ENCODE results near the gene CFAP46.

Gene CFAP46

GRCh38 chr10:132922872-132923271, 19.5 kb downstream of the CFAP46 start:
- peaks cover 12% of the 10 kb centered on the region for H3K4me1 ChIP-seq
- H3K4me2 ChIP-seq: peak overlapping the region; percentile 37
- no peak overlapping the region for H3K9ac ChIP-seq
- H3K9me3 ChIP-seq: no peaks in the 10 kb centered on the region
- TF ChIP-seq Cebpa-rat (IDR thresholded peaks at IDR 0.05): no peak
- H3K4me3 ChIP-seq: no peak overlapping the region
- no peaks in the 10 kb centered on the region for H3K36me3 ChIP-seq
- no peak overlapping the region for H3K27ac ChIP-seq
- H4K20me1 ChIP-seq: peaks cover 6% of the 10 kb centered on the region; the same call in 1 of the 2 replicates
- peaks cover 10% of the 10 kb centered on the region; the same call in 1 of the 2 replicates for H3K27me3 ChIP-seq

DNA sequence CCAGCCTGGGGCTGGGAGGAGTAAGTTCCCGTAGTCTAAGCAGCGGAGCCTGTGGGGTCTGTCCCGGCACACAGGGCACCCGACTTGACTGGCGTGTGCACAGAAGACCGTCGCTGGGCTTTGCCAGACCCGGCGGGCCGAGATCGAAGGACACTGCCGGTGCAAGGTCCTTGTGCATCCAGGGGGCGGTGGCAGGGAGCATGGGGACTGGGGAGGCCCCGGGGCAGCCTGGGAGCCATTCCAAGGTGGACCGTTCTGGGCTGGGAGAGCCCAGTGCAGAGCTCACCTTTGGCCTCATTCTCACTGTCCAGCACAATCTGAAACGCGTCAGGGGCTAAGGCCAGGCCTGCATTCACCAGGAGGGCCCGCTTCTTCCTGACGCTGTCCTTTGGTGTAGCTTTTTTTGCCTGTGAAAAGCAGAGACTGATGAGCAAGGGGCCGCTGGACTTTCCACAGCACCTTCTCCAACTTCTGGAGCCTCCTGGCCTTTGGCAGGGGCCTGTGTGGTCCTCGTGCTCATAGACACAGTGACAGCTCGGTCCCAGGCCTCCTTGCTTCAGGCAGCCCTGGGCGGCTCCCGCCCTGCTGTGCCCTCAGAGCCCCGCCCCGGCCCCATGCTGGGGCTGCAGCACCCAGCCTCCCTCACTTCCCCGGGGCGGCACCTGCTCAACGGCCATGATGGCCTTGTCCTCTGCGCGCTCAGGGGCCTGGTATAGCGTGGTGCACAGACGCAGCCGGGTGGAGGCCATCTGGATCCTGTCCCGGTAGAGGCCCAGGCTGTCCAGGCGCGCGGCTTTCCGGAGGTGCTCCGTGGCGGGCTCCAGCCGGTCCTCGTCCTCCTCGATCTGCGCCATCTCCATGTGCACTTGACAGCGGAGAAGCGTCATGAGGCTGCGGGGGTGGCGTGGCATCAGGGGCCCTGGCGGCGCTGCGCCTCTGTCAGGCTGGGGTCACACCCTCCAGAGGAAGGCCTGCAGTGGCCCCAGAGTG, 20.3 kb downstream of the CFAP46 start:
- Histone ChIP-seq H3K36me3 (no peaks in the 10 kb centered on the region), H4K20me1 (peaks cover 6% of the 10 kb centered on the region; the same call in 1 of the 2 replicates), H3K9ac (no peak overlapping the region), H3K4me3 (no peak overlapping the region), H3K4me1 (peaks cover 12% of the 10 kb centered on the region), H3K27ac (no peak overlapping the region), H3K9me3 (no peaks in the 10 kb centered on the region), H3K4me2 (peak overlapping the region; percentile 37; the same call in 1 of the 2 replicates), H3K27me3 (peaks cover 16% of the 10 kb centered on the region; the same call in 1 of the 2 replicates)
- TF ChIP-seq Cebpa-rat (IDR thresholded peaks at IDR 0.05): no peak

DNA sequence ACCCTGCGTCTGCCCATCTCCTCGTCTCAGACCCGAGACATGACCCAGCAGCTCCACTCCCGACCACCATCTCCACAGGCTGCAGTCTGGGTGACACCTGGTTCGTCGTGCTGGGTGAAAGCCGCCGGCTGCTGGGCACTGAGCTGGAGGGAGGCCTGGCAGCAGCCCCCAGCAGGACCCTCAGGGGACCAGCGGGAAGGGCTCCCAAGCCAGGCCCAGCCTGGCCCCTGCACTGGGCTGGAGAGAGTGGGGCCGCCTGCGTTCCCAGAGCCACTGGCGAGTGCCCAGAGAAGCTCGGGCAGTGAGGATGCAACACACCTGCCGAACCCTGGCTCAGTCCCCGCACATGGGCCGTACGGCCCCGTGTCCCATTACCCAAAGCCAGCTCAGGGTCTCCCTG, 21.3 kb downstream of the CFAP46 start:
- no peak for TF ChIP-seq Cebpa-rat (IDR thresholded peaks at IDR 0.05)
- H3K27me3 ChIP-seq: peaks cover 26% of the 10 kb centered on the region; the same call in 1 of the 2 replicates
- no peaks in the 10 kb centered on the region for H3K9me3 ChIP-seq
- peaks cover 23% of the 10 kb centered on the region for H3K4me1 ChIP-seq
- H3K36me3 ChIP-seq: no peaks in the 10 kb centered on the region
- H3K9ac ChIP-seq: no peak overlapping the region
- H4K20me1 ChIP-seq: peaks cover 13% of the 10 kb centered on the region; the same call in 1 of the 2 replicates
- no peak overlapping the region for H3K4me2 ChIP-seq
- no peak overlapping the region for H3K27ac ChIP-seq
- no peak overlapping the region for H3K4me3 ChIP-seq

DNA sequence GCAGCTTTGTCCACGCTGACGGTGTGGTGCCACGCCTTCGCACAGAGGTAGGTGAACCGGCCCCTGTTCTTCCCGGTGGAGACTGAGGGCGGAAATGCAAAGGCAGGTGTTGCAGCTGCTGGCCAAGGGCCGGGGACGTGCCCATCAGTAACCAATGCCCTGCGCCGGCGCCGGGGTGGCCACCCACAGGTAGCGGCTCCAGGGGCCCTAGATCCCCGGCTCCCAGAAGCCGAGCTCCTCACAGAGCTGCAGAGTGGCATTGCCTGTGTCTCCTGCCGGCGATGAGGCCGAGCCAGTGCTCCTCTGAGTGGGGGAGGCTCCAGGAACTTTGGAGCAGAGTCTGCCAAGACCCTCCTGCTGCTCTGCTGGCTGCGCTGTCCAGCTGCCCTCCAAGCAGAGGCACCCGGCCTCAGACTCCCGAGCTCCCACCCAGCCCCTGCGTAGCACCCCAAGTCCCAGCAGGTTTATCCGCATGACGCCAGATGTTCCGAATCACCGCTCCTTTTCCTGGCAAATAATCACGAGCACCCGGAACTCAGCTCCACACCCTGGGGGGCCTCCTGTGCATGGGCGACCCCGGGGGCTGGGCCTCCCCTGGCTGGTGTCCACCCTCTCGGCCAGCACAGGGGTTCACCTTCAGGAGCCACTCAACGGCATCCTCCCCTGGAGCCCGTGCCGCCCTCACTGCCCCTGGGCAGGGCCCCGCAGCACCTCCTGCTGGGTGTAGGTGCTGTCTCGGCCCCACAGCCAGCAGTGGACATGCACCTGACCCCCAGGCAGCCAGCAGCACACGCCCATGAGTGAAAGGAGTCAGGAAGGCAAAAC, 22.1 kb downstream of the CFAP46 start:
- H3K36me3 ChIP-seq: no peaks in the 10 kb centered on the region
- TF ChIP-seq Cebpa-rat (IDR thresholded peaks at IDR 0.05): no peak
- H3K9ac ChIP-seq: no peak overlapping the region
- no peaks in the 10 kb centered on the region for H3K9me3 ChIP-seq
- H3K27ac ChIP-seq: no peak overlapping the region
- H3K4me3 ChIP-seq: no peak overlapping the region
- peaks cover 20% of the 10 kb centered on the region; the same call in 1 of the 2 replicates for H4K20me1 ChIP-seq
- peaks cover 27% of the 10 kb centered on the region; the same call in 1 of the 2 replicates for H3K27me3 ChIP-seq
- peaks cover 30% of the 10 kb centered on the region for H3K4me1 ChIP-seq
- H3K4me2 ChIP-seq: no peak overlapping the region

DNA sequence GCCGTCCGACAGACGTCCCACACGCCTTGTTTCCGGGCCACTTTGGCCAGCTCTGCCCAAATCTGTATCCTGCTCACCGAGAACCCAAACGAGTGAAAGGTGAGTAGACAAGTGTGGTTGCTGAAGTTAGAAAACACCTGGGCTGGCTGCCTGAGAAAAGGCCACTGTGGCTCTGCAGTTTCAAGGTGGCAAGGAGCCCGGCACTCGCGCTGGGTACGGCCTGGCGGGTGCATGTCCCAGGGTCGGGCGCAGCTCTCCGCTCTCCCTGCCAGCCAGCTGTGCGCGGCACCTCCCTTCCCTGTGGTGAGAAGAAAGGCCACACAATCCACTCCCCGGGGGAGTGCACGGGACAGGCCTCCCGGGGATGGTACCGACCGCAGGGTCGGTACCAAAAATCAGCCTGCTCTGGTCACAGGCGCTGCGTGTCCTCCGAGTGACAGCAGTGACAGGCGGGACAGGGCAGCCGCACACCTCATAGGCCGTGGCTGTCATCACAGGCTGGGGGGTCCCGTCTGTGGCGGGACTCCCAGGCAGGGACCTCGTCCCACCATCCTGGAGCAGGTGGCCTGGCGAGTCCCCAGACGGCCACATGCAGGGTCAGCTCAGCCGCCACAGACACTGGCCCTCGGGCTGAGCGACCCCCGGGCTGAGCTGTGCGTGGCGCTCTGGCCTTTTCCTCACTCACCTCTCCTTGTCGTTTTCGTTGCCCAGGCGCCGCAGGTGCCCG, 22.8 kb downstream of the CFAP46 start:
- Histone ChIP-seq H3K4me3 (no peak overlapping the region), H3K9ac (no peak overlapping the region), H3K27me3 (peaks cover 27% of the 10 kb centered on the region; the same call in 1 of the 2 replicates), H3K36me3 (no peaks in the 10 kb centered on the region), H3K9me3 (no peaks in the 10 kb centered on the region), H3K4me1 (peaks cover 38% of the 10 kb centered on the region), H4K20me1 (peaks cover 27% of the 10 kb centered on the region), H3K27ac (no peak overlapping the region), H3K4me2 (no peak overlapping the region)
- no peak for TF ChIP-seq Cebpa-rat (IDR thresholded peaks at IDR 0.05)

DNA sequence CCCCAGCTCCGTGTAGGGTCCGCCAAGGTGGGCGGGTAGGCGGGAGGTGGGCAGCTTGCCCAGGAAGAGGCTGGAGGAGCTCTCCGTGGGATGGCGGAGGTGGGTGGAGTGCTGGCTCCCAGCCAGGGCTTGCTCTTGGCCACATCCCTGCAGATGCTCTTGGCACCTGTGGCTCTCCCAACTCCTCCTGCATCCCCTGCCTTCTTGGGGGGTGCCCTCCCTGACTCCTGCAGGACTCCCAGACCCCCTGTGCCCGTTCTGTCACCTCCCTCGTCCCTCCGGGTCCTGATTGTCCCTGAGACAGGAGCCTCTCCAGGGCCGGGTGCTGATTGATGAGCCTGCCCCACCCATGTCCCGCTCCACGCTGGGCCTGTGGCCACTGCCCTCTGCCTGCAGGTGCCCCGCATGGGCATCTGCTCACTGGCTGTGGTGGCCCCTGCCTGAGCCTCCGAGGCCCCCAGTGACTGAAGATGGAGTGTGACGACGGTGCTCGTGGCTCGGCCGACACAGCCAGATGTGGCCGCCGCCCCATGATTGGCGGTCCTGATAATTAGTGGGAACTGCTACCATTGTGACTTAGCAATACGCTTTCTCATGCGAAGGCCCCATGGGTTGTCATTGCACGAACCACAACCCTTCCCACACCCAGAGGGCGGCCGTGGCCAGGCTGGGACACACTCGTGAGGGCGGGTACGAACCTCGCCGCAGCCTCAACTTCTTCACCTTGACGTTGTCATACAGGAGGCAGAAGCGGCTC, 23.6 kb downstream of the CFAP46 start:
- Histone ChIP-seq H3K4me2 (peak overlapping the region; percentile 9; the same call in 1 of the 2 replicates), H3K27me3 (peaks cover 27% of the 10 kb centered on the region; the same call in 1 of the 2 replicates), H3K9me3 (no peaks in the 10 kb centered on the region), H3K4me3 (no peak overlapping the region), H3K36me3 (no peaks in the 10 kb centered on the region), H3K9ac (no peak overlapping the region), H3K4me1 (peaks cover 42% of the 10 kb centered on the region), H3K27ac (no peak overlapping the region), H4K20me1 (peaks cover 27% of the 10 kb centered on the region)
- TF ChIP-seq Cebpa-rat (IDR thresholded peaks at IDR 0.05): no peak

DNA sequence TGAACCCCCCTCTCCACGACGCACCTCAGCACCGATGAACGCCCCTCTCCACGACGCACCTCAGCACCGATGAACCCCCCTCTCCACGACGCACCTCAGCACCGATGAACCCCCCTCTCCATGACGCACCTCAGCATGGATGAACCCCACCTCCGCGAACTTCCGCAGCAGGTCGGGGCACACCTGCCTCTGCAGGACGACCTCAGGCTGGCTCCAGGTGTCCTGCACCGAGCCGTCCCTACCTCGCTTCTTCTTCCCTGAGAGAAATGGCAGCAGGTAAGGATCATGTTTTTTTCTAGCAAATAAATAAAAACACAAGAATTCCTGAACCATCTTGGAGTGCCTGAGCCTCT, 24.1 kb downstream of the CFAP46 start:
- Histone ChIP-seq H3K4me2 (peak overlapping the region; percentile 9; the same call in 1 of the 2 replicates), H3K36me3 (no peaks in the 10 kb centered on the region), H4K20me1 (peaks cover 27% of the 10 kb centered on the region), H3K9me3 (no peaks in the 10 kb centered on the region), H3K27ac (no peak overlapping the region), H3K27me3 (peaks cover 27% of the 10 kb centered on the region), H3K4me3 (no peak overlapping the region), H3K9ac (no peak overlapping the region), H3K4me1 (peaks cover 47% of the 10 kb centered on the region)
- no peak for TF ChIP-seq Cebpa-rat (IDR thresholded peaks at IDR 0.05)

- H3K27me3 ChIP-seq: peaks cover 34% of the 10 kb centered on the region
- H3K9ac ChIP-seq: no peak overlapping the region
- peak overlapping the region; percentile 93 for H3K4me2 ChIP-seq
- H4K20me1 ChIP-seq: peaks cover 27% of the 10 kb centered on the region
- no peaks in the 10 kb centered on the region for H3K9me3 ChIP-seq
- TF ChIP-seq Cebpa-rat (IDR thresholded peaks at IDR 0.05): no peak
- H3K4me3 ChIP-seq: no peak overlapping the region
- no peak overlapping the region for H3K27ac ChIP-seq
- peaks cover 48% of the 10 kb centered on the region for H3K4me1 ChIP-seq
- no peaks in the 10 kb centered on the region for H3K36me3 ChIP-seq
Observed at GRCh38 chr10:132916956-132917666, 25.3 kb downstream of the CFAP46 start.
